ENCODE data around the gene CLBA1.

The CLBA1 gene

DNA sequence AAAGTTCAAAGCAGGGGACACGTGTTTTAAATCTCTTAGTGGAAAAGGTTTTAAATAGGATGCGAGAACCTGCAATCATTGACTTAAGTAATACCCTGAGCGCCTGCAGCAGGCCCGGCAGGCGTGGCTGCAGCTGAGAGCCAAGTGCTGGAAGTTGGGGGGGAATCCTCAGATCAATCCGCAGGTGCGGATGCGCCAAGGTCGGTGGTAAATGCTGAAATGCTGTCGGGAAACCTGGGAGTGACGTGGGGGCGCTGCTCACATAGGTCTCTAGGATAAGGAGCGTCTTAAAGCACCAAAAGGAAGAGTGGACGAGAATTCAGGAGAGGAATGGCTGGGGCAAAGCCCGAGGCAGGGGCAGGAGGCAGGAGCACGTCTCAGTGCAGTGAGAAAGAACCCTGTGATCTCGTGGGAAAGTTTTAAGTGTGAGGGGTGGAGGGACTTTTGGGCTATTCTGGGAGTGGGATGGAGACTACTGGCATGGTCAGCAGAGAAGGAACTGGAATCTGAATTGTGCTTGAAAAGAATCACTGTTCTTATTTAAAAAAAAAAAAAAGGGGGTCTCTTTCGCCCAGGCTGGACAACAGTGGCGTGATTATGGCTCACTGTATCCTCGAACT, 36.2 kb downstream of the CLBA1 start (continued):
- TF ChIP-seq, protein P1, sequence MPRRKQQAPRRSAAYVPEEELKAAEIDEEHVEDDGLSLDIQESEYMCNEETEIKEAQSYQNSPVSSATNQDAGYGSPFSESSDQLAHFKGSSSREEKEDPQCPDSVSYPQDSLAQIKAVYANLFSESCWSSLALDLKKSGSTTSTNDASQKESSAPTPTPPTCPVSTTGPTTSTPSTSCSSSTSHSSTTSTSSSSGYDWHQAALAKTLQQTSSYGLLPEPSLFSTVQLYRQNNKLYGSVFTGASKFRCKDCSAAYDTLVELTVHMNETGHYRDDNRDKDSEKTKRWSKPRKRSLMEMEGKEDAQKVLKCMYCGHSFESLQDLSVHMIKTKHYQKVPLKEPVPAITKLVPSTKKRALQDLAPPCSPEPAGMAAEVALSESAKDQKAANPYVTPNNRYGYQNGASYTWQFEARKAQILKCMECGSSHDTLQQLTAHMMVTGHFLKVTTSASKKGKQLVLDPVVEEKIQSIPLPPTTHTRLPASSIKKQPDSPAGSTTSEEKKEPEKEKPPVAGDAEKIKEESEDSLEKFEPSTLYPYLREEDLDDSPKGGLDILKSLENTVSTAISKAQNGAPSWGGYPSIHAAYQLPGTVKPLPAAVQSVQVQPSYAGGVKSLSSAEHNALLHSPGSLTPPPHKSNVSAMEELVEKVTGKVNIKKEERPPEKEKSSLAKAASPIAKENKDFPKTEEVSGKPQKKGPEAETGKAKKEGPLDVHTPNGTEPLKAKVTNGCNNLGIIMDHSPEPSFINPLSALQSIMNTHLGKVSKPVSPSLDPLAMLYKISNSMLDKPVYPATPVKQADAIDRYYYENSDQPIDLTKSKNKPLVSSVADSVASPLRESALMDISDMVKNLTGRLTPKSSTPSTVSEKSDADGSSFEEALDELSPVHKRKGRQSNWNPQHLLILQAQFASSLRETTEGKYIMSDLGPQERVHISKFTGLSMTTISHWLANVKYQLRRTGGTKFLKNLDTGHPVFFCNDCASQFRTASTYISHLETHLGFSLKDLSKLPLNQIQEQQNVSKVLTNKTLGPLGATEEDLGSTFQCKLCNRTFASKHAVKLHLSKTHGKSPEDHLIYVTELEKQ (tag by site-specific recombination; IDR thresholded peaks at IDR 0.05; ENCODE audit: borderline replicate concordance) = no peak
- TF ChIP-seq ZNF169 (tag by site-specific recombination; IDR thresholded peaks at IDR 0.05) (no peak), ZNF10 (tag by site-specific recombination; IDR thresholded peaks at IDR 0.05) (no peak), ZNF140 (tag by site-specific recombination; IDR thresholded peaks at IDR 0.05) (no peak), ZNF221 (tag by site-specific recombination; IDR thresholded peaks at IDR 0.05; ENCODE audit: borderline replicate concordance) (no peak), ZNF391 (tag by site-specific recombination; IDR thresholded peaks at IDR 0.05; ENCODE audit: borderline replicate concordance, low read depth) (no peak), ZSCAN23 (tag by site-specific recombination; IDR thresholded peaks at IDR 0.05) (no peak), ZNF624 (tag by site-specific recombination; IDR thresholded peaks at IDR 0.05) (no peak), HOXC10 (CRISPR knock-in tag; IDR thresholded peaks at IDR 0.05) (no peak), TRIM28 (IDR thresholded peaks at IDR 0.05; ENCODE audit: borderline replicate concordance, low read length) (no peak), KLF9 (tag by site-specific recombination; IDR thresholded peaks at IDR 0.05; ENCODE audit: low read depth) (peak; percentile 29; the same call in 1 of the 2 replicates)
- TF ChIP-seq, protein P2, sequence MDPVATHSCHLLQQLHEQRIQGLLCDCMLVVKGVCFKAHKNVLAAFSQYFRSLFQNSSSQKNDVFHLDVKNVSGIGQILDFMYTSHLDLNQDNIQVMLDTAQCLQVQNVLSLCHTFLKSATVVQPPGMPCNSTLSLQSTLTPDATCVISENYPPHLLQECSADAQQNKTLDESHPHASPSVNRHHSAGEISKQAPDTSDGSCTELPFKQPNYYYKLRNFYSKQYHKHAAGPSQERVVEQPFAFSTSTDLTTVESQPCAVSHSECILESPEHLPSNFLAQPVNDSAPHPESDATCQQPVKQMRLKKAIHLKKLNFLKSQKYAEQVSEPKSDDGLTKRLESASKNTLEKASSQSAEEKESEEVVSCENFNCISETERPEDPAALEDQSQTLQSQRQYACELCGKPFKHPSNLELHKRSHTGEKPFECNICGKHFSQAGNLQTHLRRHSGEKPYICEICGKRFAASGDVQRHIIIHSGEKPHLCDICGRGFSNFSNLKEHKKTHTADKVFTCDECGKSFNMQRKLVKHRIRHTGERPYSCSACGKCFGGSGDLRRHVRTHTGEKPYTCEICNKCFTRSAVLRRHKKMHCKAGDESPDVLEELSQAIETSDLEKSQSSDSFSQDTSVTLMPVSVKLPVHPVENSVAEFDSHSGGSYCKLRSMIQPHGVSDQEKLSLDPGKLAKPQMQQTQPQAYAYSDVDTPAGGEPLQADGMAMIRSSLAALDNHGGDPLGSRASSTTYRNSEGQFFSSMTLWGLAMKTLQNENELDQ (tag by site-specific recombination; IDR thresholded peaks at IDR 0.05; ENCODE audit: low read depth) = no peak

DNA sequence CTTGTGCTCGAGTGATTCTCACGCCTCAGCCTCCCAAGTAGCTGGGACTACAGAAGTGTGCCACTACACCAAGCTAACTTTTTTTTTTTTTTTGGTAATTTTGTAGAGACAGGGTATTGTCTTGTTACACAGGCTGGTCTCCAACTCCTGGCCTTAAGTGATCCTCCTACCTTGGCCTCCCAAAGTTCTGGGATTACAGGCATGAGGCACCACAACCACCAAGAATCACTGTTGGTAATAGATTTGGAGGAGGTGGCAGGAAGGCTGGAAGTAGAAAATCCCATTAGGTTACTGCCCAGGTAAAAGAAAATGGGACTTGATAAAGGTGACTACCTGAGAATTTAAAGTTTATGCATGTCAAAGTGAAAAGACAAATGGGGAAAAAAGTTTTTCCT, 36.7 kb downstream of the CLBA1 start:
- ChIA-PET CTCF (interaction anchor here (0.6 to 7.1 kb wide), 4 partner anchors 9 to 23 kb away, joined by 3 to 59 read pairs (median 8); no protein-coding TSS in a partner anchor), POLR2A (interaction anchor here (1.3 to 3.1 kb wide), 2 partner anchors 10 to 18 kb away, joined by 3 to 28 read pairs; no protein-coding TSS in a partner anchor)
- peaks cover 9 to 18% of the 10 kb centered on the region in 2 experiments; a peak in 2 of 3 replicates for H3K36me3 ChIP-seq (ENCODE audit: control insufficient read depth in 2 of 2, insufficient read depth in 1 of 2, low read length in 2 of 2)
- H3K4me1 ChIP-seq (ENCODE audit: control insufficient read depth, insufficient read depth, low read length) = peaks cover 11% of the 10 kb centered on the region
- no peaks in the 10 kb centered on the region for H3K9me3 ChIP-seq (ENCODE audit: control insufficient read depth, insufficient read depth, low read depth, low read length)
- H3K27ac ChIP-seq (ENCODE audit: extremely low read depth, low read depth, low read length) = no peak overlapping the region
- H3K4me3 ChIP-seq (ENCODE audit: low read depth, low read length) = no peak overlapping the region
- TF ChIP-seq, protein P3, sequence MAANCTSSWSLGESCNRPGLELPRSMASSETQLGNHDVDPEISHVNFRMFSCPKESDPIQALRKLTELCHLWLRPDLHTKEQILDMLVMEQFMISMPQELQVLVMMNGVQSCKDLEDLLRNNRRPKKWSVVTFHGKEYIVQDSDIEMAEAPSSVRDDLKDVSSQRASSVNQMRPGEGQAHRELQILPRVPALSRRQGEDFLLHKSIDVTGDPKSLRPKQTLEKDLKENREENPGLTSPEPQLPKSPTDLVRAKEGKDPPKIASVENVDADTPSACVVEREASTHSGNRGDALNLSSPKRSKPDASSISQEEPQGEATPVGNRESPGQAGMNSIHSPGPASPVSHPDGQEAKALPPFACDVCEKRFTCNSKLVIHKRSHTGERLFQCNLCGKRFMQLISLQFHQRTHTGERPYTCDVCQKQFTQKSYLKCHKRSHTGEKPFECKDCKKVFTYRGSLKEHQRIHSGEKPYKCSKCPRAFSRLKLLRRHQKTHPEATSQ (tag by site-specific recombination; IDR thresholded peaks at IDR 0.05) = no peak
- TF ChIP-seq YY2 (tag by site-specific recombination; IDR thresholded peaks at IDR 0.05) (0 out of 2 replicates have a peak, but pooled peaks have one; percentile 2), GFI1B (tag by site-specific recombination; IDR thresholded peaks at IDR 0.05) (peak; percentile 27; the same call in 1 of the 2 replicates), ZNF510 (tag by site-specific recombination; IDR thresholded peaks at IDR 0.05; ENCODE audit: insufficient replicate concordance) (no peak), GLIS1 (tag by site-specific recombination; IDR thresholded peaks at IDR 0.05) (peak; percentile 8; the same call in 1 of the 2 replicates), ZNF157 (tag by site-specific recombination; IDR thresholded peaks at IDR 0.05) (no peak)
- TF ChIP-seq, protein P4, sequence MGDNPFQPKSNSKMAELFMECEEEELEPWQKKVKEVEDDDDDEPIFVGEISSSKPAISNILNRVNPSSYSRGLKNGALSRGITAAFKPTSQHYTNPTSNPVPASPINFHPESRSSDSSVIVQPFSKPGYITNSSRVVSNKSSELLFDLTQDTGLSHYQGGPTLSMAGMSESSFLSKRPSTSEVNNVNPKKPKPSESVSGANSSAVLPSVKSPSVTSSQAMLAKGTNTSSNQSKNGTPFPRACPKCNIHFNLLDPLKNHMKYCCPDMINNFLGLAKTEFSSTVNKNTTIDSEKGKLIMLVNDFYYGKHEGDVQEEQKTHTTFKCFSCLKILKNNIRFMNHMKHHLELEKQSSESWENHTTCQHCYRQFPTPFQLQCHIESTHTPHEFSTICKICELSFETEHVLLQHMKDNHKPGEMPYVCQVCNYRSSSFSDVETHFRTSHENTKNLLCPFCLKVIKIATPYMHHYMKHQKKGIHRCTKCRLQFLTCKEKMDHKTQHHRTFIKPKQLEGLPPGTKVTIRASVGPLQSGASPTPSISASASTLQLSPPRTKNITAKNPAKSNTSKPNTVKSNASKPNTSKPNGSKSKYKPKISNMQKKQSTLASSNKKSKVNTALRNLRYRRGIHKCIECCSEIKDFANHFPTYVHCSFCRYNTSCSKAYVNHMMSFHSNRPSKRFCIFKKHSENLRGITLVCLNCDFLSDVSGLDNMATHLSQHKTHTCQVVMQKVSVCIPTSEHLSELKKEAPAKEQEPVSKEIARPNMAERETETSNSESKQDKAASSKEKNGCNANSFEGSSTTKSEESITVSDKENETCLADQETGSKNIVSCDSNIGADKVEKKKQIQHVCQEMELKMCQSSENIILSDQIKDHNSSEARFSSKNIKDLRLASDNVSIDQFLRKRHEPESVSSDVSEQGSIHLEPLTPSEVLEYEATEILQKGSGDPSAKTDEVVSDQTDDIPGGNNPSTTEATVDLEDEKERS (tag by site-specific recombination; IDR thresholded peaks at IDR 0.05) = 0 out of 2 replicates have a peak, but pooled peaks have one; percentile 13
- TF ChIP-seq, protein P5, sequence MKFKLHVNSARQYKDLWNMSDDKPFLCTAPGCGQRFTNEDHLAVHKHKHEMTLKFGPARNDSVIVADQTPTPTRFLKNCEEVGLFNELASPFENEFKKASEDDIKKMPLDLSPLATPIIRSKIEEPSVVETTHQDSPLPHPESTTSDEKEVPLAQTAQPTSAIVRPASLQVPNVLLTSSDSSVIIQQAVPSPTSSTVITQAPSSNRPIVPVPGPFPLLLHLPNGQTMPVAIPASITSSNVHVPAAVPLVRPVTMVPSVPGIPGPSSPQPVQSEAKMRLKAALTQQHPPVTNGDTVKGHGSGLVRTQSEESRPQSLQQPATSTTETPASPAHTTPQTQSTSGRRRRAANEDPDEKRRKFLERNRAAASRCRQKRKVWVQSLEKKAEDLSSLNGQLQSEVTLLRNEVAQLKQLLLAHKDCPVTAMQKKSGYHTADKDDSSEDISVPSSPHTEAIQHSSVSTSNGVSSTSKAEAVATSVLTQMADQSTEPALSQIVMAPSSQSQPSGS (tag by site-specific recombination; IDR thresholded peaks at IDR 0.05; ENCODE audit: low read depth) = no peak
- TF ChIP-seq, protein P6, sequence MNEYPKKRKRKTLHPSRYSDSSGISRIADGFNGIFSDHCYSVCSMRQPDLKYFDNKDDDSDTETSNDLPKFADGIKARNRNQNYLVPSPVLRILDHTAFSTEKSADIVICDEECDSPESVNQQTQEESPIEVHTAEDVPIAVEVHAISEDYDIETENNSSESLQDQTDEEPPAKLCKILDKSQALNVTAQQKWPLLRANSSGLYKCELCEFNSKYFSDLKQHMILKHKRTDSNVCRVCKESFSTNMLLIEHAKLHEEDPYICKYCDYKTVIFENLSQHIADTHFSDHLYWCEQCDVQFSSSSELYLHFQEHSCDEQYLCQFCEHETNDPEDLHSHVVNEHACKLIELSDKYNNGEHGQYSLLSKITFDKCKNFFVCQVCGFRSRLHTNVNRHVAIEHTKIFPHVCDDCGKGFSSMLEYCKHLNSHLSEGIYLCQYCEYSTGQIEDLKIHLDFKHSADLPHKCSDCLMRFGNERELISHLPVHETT (tag by site-specific recombination; IDR thresholded peaks at IDR 0.05) = 0 out of 2 replicates have a peak, but pooled peaks have one; percentile 26
